HFF-Myc (cell line): ENCODE results near the gene NUCKS1.

Source experiments
- DNase-seq: peaks from one replicate; pipeline ENCODE4 v3.0.0-alpha.2; 2011; ENCODE audit warnings: low read depth; ENCODE audit errors: extremely low read depth
- H3K4me3 ChIP-seq: replicated peaks from 2 replicates; pipeline ENCODE4 v1.5.1; 2011; ENCODE audit warnings: low read depth, mild to moderate bottlenecking, control low read depth, low read length
- TF ChIP-seq, protein P1 (sequence below): IDR thresholded peaks from 2 replicates; pipeline ENCODE4 v1.5.1; 2012; ENCODE audit warnings: mild to moderate bottlenecking, low read depth, low read length, control low read depth; ENCODE audit errors: missing control alignments

NUCKS1 gene

DNA sequence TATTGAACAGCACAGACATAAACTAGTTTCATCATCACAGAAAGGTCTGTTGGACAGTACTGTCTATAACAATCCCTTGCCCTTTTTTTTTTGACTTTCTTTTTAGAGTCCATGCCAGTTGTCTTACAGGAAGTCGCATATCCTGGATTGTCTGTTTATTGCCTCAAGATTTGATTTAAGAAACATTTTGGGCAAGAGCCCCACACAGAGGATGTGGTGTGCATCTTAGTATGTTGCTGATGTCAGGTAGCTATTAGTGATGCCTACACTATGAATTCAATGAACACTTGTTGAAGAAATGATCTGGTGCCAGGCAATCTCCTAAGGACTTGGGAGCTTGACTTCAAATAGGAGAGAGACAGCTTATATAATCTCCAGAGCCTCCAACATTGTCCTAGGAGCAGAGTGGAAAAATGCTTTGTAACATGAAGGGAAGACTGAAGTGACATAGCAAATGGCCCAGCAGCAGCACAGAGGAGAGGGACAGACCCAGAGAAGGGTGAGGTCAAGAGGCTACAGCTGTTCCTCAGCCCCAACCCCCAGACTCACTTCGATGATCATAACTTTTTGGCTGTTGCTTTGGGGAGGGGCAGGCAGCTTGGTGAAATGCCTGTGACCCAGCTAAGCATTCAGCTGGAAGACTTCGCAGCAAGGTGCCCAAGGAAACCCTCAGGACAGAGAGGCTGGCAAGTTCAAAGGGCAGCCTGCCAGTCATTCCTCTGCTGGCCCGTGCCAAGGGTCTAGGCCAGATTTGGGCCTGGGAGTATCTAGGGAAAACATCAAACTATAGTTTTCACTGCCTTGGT lies 32.8 kb upstream of the NUCKS1 start:
- DNase-seq = no peak
- H3K4me3 ChIP-seq = no peak overlapping the region
- TF ChIP-seq, protein P1, sequence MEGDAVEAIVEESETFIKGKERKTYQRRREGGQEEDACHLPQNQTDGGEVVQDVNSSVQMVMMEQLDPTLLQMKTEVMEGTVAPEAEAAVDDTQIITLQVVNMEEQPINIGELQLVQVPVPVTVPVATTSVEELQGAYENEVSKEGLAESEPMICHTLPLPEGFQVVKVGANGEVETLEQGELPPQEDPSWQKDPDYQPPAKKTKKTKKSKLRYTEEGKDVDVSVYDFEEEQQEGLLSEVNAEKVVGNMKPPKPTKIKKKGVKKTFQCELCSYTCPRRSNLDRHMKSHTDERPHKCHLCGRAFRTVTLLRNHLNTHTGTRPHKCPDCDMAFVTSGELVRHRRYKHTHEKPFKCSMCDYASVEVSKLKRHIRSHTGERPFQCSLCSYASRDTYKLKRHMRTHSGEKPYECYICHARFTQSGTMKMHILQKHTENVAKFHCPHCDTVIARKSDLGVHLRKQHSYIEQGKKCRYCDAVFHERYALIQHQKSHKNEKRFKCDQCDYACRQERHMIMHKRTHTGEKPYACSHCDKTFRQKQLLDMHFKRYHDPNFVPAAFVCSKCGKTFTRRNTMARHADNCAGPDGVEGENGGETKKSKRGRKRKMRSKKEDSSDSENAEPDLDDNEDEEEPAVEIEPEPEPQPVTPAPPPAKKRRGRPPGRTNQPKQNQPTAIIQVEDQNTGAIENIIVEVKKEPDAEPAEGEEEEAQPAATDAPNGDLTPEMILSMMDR = no peak

DNA sequence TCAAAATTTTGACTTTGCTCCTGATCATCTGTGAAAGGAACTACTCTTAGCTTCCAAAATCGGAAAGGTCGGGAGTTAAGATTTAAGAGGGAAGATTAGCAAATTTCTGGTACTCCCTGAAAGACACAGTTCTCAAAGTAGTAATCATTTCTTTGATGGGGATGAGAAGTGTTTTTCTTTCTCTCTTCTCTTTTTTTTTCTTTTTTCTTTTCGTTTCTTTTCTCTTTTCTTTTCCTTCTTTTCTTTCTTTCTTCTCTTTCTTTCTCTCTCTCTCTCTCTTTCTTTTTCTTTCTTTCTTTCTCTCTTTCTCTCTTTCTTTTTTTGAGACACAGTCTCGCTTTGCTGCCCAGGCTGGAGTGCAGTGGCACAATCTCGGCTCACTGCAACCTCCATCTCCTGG lies 30.4 kb upstream of the NUCKS1 start:
- no peak for DNase-seq
- TF ChIP-seq, protein P1 = no peak
- H3K4me3 ChIP-seq = no peak overlapping the region

DNA sequence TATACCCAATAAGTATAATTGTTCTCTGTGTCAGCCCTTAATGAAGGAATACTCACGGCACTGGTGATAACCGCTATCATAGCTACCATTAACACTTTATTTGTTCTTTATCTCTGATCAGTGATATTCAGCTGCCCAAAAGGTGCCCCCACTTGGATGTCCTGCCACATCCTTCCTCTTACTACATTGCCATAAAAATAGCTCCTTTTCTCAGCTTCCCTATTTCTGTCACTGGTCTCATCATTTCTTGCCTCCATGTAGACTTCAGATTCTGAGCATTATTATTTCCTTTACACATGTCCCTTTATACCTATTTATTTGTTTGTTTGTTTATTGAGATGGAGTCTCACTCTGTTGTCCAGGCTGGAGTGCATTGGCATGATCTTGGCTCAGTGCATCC lies 28.0 kb upstream of the NUCKS1 start:
- TF ChIP-seq, protein P1 = no peak
- no peak overlapping the region for H3K4me3 ChIP-seq
- DNase-seq = no peak

DNA sequence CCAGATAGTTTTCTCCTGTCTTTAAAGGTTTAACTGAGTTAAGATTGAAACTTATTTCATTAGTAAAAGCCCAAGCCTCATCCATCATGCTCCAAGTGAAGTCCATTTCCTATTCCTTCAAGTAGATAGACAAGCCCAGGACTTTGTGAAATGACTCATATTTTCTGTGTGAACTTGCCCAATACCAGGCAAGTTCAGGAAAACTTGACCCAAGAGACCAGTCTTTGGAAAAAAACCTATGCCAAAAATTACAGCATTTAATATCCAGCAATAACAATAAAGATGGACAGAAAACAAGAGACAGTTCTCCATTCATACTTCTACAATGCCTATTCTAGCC lies 25.7 kb upstream of the NUCKS1 start:
- TF ChIP-seq, protein P1 = no peak
- H3K4me3 ChIP-seq = peak overlapping the region; percentile 81
- no peak for DNase-seq

DNA sequence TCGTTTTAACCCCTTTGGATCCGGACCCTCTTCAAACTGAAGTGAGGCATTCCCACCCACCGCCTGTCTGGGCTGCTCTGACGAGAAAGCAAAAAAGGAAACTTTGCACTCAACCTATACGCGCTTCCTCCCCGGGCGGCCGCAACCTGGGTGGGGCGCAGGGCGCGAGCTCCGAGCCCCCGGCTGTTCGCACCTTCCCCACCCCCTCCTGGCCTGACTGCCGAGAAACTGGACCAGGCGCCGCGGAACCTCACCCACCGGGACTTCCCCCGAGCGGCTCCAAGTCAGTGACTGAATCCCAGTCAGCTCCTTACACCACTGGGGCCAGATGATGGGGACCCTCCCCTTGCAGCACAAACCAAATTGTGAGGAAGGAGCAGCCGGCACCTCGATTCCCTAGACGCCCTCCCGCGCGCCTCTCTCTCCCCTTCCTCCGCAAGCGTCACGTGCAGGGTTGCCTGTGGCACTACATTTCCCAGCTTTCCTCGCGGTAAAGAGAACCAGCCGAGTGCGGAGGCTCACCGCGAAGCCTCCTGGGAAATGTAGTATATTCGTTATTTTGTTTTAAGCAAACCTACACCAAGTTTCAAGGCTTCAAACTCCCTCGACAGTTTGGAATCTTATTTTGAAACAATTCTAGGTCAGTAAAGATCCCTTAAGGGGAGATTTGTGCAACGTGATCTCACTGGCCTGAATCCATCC lies 25.2 kb upstream of the NUCKS1 start, which contains the start of gene RAB29:
RAB29 (minus strand) TSS at position 468 of the 702 bp plus-strand sequence. CDS start 526 bp downstream, outside the sequence.
- H3K4me3 ChIP-seq = peak within 1 kb of the TSS; percentile 81
- TF ChIP-seq, protein P1 = no peak
- peak; percentile 61 for DNase-seq

DNA sequence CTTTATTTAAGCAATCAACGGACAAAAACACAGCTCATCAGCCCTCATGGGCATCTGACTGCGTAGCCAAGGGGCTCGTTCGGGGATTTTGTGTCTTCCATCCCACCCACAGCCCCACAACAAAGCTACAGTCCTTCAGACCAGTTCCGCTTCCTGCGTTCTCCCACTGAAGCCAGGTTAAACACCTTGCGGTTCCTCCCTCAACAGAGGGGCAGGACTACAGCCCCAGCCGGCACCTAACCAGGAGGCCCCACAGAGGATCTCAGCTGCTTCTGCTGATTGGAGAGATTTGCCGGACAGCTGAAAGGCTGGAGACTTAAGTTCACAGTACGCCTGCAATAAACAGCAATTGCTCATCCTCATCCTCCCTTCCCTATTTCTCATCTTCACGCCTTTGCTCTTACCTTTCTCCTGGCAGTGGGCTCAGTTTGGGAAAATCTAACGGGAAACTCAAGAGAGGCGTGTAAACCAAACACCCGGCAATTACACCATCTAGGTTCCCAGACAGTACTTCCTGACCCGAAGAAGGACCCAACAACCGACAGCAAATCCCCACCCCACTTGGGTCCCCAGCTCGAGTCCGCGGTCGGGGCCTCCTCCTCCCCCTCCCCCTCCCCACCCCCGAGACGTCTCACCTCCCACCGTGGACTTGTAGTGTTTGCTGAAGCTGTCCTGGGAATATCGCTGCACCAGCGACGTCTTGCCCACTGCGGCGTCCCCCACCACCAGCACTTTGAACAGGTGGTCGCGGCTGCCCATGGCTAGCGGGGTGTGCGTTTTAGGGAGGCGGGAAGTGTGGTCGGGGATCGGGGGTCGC lies 24.4 kb upstream of the NUCKS1 start:
- peak overlapping the region; percentile 81 for H3K4me3 ChIP-seq
- TF ChIP-seq, protein P1 = no peak
- DNase-seq = no peak
